GM18907 (cell line): Measurements from ENCODE around the gene NAA40.

ENCODE experiments used
- ATAC-seq: cut with Tn5 transposase; IDR thresholded peaks from one replicate; pipeline ENCODE4 v1.9.1; 2021; ENCODE audit warnings: mild to moderate bottlenecking, moderate library complexity; ENCODE audit not compliant: unreplicated experiment

NAA40 gene

GRCh38 chr11:64006398-64006797 lies 67.6 kb downstream of the NAA40 start:
- ATAC-seq, result no peak
